ENCODE measurements around the gene WIPF2. TPM values are rescaled to one million over a fixed set of nuclear protein-coding genes. Genes with fewer than 3 reads are reported as not detected.
"Not testable (repeated sequence)": the region's sequence is repeated elsewhere in the genome, so short reads cannot be mapped to it uniquely, and the experiment has no call there.

The WIPF2 gene
- polyA plus RNA-seq, 4 donors = 12.5 to 22.9 (median 14.0) TPM

GRCh38 chr17:40224718-40225550 is 5.8 kb downstream of the WIPF2 start:
- Histone ChIP-seq H3K36me3 (ENCODE audit: control insufficient read depth in 3 of 3, insufficient read depth in 2 of 3, low read depth in 1 of 3, low read length in 3 of 3) (peaks cover 0 to 22% (median 0%) of the 10 kb centered on the region in 3 donors), H3K4me1 (ENCODE audit: control insufficient read depth in 3 of 3, insufficient read depth in 2 of 3, low read depth in 1 of 3, low read length in 2 of 3) (peaks cover 0 to 4% (median 0%) of the 10 kb centered on the region in 3 donors), H3K9me3 (ENCODE audit: control insufficient read depth in 2 of 2, insufficient read depth in 1 of 2, low read depth in 1 of 2, low read length in 1 of 2) (no peaks in the 10 kb centered on the region), H3K27ac (ENCODE audit: low read depth in 1 of 3, low read length in 2 of 3) (peak overlapping the region in 1 of 3 donors; percentile 63), H3K27me3 (ENCODE audit: control insufficient read depth in 3 of 3, insufficient read depth in 3 of 3, low read length in 3 of 3) (no peaks in the 10 kb centered on the region), H3K4me3 (ENCODE audit: low read depth in 1 of 3, low read length in 3 of 3) (no peak overlapping the region)
- no peak for DNase-seq
- FAIRE-seq = no peak
- WGBS, 3 donors = 70 to 88% (median 78%) methylated on average over 5 of the region's 5 CpGs

GRCh38 chr17:40229146-40229545 is 10.0 kb downstream of the WIPF2 start:
- not testable (repeated sequence) for FAIRE-seq; H3K27me3 ChIP-seq (ENCODE audit: control insufficient read depth in 3 of 3, insufficient read depth in 3 of 3, low read length in 3 of 3); DNase-seq; H3K9me3 ChIP-seq (ENCODE audit: control insufficient read depth in 2 of 2, insufficient read depth in 1 of 2, low read depth in 1 of 2, low read length in 1 of 2); H3K4me1 ChIP-seq (ENCODE audit: control insufficient read depth in 3 of 3, insufficient read depth in 2 of 3, low read depth in 1 of 3, low read length in 2 of 3); H3K4me3 ChIP-seq (ENCODE audit: low read depth in 1 of 3, low read length in 3 of 3); H3K27ac ChIP-seq (ENCODE audit: low read depth in 1 of 3, low read length in 2 of 3)
- peaks cover 2 to 38% (median 3%) of the 10 kb centered on the region in 3 donors for H3K36me3 ChIP-seq (ENCODE audit: control insufficient read depth in 3 of 3, insufficient read depth in 2 of 3, low read depth in 1 of 3, low read length in 3 of 3)
- WGBS, 3 donors = 95 to 97% (median 95%) methylated on average over 14 of the region's 14 CpGs

- no peaks in the 10 kb centered on the region for H3K4me1 ChIP-seq (ENCODE audit: control insufficient read depth in 3 of 3, insufficient read depth in 2 of 3, low read depth in 1 of 3, low read length in 2 of 3)
- no peaks in the 10 kb centered on the region for H3K9me3 ChIP-seq (ENCODE audit: control insufficient read depth in 2 of 2, insufficient read depth in 1 of 2, low read depth in 1 of 2, low read length in 1 of 2)
- H3K27me3 ChIP-seq (ENCODE audit: control insufficient read depth in 3 of 3, insufficient read depth in 3 of 3, low read length in 3 of 3) = no peaks in the 10 kb centered on the region
- DNase-seq (no peak), FAIRE-seq (no peak)
- peaks cover 3 to 46% (median 4%) of the 10 kb centered on the region in 3 donors for H3K36me3 ChIP-seq (ENCODE audit: control insufficient read depth in 3 of 3, insufficient read depth in 2 of 3, low read depth in 1 of 3, low read length in 3 of 3)
- 84 to 95% (median 89%) methylated on average over 3 of the region's 3 CpGs for WGBS, 3 donors
- H3K27ac ChIP-seq (ENCODE audit: low read depth in 1 of 3, low read length in 2 of 3) = no peak overlapping the region
- H3K4me3 ChIP-seq (ENCODE audit: low read depth in 1 of 3, low read length in 3 of 3) = no peak overlapping the region
Observed at GRCh38 chr17:40230670-40231069, 11.6 kb downstream of the WIPF2 start.

- not testable (repeated sequence) for H3K27ac ChIP-seq (ENCODE audit: low read depth in 1 of 3, low read length in 2 of 3); H3K27me3 ChIP-seq (ENCODE audit: control insufficient read depth in 3 of 3, insufficient read depth in 3 of 3, low read length in 3 of 3); H3K4me3 ChIP-seq (ENCODE audit: low read depth in 1 of 3, low read length in 3 of 3); DNase-seq; FAIRE-seq; H3K4me1 ChIP-seq (ENCODE audit: control insufficient read depth in 3 of 3, insufficient read depth in 2 of 3, low read depth in 1 of 3, low read length in 2 of 3); H3K9me3 ChIP-seq (ENCODE audit: control insufficient read depth in 2 of 2, insufficient read depth in 1 of 2, low read depth in 1 of 2, low read length in 1 of 2)
- 97 to 98% (median 97%) methylated on average over 2 to 4 of the region's 4 CpGs for WGBS, 3 donors
- H3K36me3 ChIP-seq (ENCODE audit: control insufficient read depth in 3 of 3, insufficient read depth in 2 of 3, low read depth in 1 of 3, low read length in 3 of 3) = peaks cover 4 to 52% (median 5%) of the 10 kb centered on the region in 3 donors
Observed at GRCh38 chr17:40231928-40232327, 12.8 kb downstream of the WIPF2 start.

GRCh38 chr17:40241252-40241834 is 22.2 kb downstream of the WIPF2 start:
- H3K36me3 ChIP-seq (ENCODE audit: control insufficient read depth in 3 of 3, insufficient read depth in 2 of 3, low read depth in 1 of 3, low read length in 3 of 3) = peaks cover 0 to 19% (median 0%) of the 10 kb centered on the region in 3 donors
- H3K9me3 ChIP-seq (ENCODE audit: control insufficient read depth in 2 of 2, insufficient read depth in 1 of 2, low read depth in 1 of 2, low read length in 1 of 2) = no peaks in the 10 kb centered on the region
- no peak overlapping the region for H3K4me3 ChIP-seq (ENCODE audit: low read depth in 1 of 3, low read length in 3 of 3)
- no peak overlapping the region for H3K27ac ChIP-seq (ENCODE audit: low read depth in 1 of 3, low read length in 2 of 3)
- DNase-seq (no peak), FAIRE-seq (no peak)
- WGBS, 3 donors = 77 to 95% (median 87%) methylated on average over 4 of the region's 4 CpGs
- no peaks in the 10 kb centered on the region for H3K27me3 ChIP-seq (ENCODE audit: control insufficient read depth in 3 of 3, insufficient read depth in 3 of 3, low read length in 3 of 3)
- H3K4me1 ChIP-seq (ENCODE audit: control insufficient read depth in 3 of 3, insufficient read depth in 2 of 3, low read depth in 1 of 3, low read length in 2 of 3) = peaks cover 0 to 3% (median 0%) of the 10 kb centered on the region in 3 donors

- 87 to 93% (median 91%) methylated on average over 3 of the region's 3 CpGs for WGBS, 3 donors
- FAIRE-seq = no peak
- Histone ChIP-seq H3K27ac (ENCODE audit: low read depth in 1 of 3, low read length in 2 of 3) (no peak overlapping the region), H3K27me3 (ENCODE audit: control insufficient read depth in 3 of 3, insufficient read depth in 3 of 3, low read length in 3 of 3) (no peaks in the 10 kb centered on the region), H3K36me3 (ENCODE audit: control insufficient read depth in 3 of 3, insufficient read depth in 2 of 3, low read depth in 1 of 3, low read length in 3 of 3) (peaks cover 0 to 18% (median 0%) of the 10 kb centered on the region in 3 donors), H3K4me1 (ENCODE audit: control insufficient read depth in 3 of 3, insufficient read depth in 2 of 3, low read depth in 1 of 3, low read length in 2 of 3) (peaks cover 0 to 3% (median 0%) of the 10 kb centered on the region in 3 donors), H3K4me3 (ENCODE audit: low read depth in 1 of 3, low read length in 3 of 3) (no peak overlapping the region), H3K9me3 (ENCODE audit: control insufficient read depth in 2 of 2, insufficient read depth in 1 of 2, low read depth in 1 of 2, low read length in 1 of 2) (no peaks in the 10 kb centered on the region)
- no peak for DNase-seq
Observed at GRCh38 chr17:40242774-40243173, 23.7 kb downstream of the WIPF2 start.

GRCh38 chr17:40243761-40244160 is 24.7 kb downstream of the WIPF2 start:
- FAIRE-seq = no peak
- Histone ChIP-seq H3K27me3 (ENCODE audit: control insufficient read depth in 3 of 3, insufficient read depth in 3 of 3, low read length in 3 of 3) (no peaks in the 10 kb centered on the region), H3K36me3 (ENCODE audit: control insufficient read depth in 3 of 3, insufficient read depth in 2 of 3, low read depth in 1 of 3, low read length in 3 of 3) (peaks cover 0 to 20% (median 0%) of the 10 kb centered on the region in 3 donors), H3K4me3 (ENCODE audit: low read depth in 1 of 3, low read length in 3 of 3) (no peak overlapping the region), H3K27ac (ENCODE audit: low read depth in 1 of 3, low read length in 2 of 3) (no peak overlapping the region), H3K9me3 (ENCODE audit: control insufficient read depth in 2 of 2, insufficient read depth in 1 of 2, low read depth in 1 of 2, low read length in 1 of 2) (no peaks in the 10 kb centered on the region), H3K4me1 (ENCODE audit: control insufficient read depth in 3 of 3, insufficient read depth in 2 of 3, low read depth in 1 of 3, low read length in 2 of 3) (peaks cover 0 to 3% (median 0%) of the 10 kb centered on the region in 3 donors)
- WGBS, 3 donors = 91 to 93% (median 93%) methylated on average over 3 of the region's 3 CpGs
- DNase-seq = no peak

GRCh38 chr17:40244255-40244654 is 25.2 kb downstream of the WIPF2 start:
- Histone ChIP-seq H3K4me1 (ENCODE audit: control insufficient read depth in 3 of 3, insufficient read depth in 2 of 3, low read depth in 1 of 3, low read length in 2 of 3) (peaks cover 0 to 3% (median 0%) of the 10 kb centered on the region in 3 donors), H3K9me3 (ENCODE audit: control insufficient read depth in 2 of 2, insufficient read depth in 1 of 2, low read depth in 1 of 2, low read length in 1 of 2) (no peaks in the 10 kb centered on the region), H3K27ac (ENCODE audit: low read depth in 1 of 3, low read length in 2 of 3) (no peak overlapping the region), H3K36me3 (ENCODE audit: control insufficient read depth in 3 of 3, insufficient read depth in 2 of 3, low read depth in 1 of 3, low read length in 3 of 3) (peaks cover 0 to 19% (median 0%) of the 10 kb centered on the region in 3 donors), H3K27me3 (ENCODE audit: control insufficient read depth in 3 of 3, insufficient read depth in 3 of 3, low read length in 3 of 3) (no peaks in the 10 kb centered on the region), H3K4me3 (ENCODE audit: low read depth in 1 of 3, low read length in 3 of 3) (no peak overlapping the region)
- WGBS, 3 donors = 67 to 80% (median 74%) methylated on average over 4 of the region's 4 CpGs
- no peak for FAIRE-seq
- DNase-seq = no peak

All from small intestine (tissue), 7 donors.